GM19035 (cell line): Measurements from ENCODE around the gene KCNH3.
"Not testable (repeated sequence)": the region's sequence is repeated elsewhere in the genome, so short reads cannot be mapped to it uniquely, and the experiment has no call there.

ENCODE experiments used
- ATAC-seq: cut with Tn5 transposase; IDR thresholded peaks from one replicate; pipeline ENCODE4 v1.9.1; 2021; ENCODE audit not compliant: unreplicated experiment

The KCNH3 gene

GRCh38 chr12:49584591-49584990 is 45.8 kb downstream of the KCNH3 start:
- no peak for ATAC-seq

- ATAC-seq = no peak
Observed at GRCh38 chr12:49585477-49586459, 46.9 kb downstream of the KCNH3 start.

GRCh38 chr12:49587174-49587908 is 48.5 kb downstream of the KCNH3 start:
- ATAC-seq = no peak

- no peak for ATAC-seq
Observed at GRCh38 chr12:49588281-49588680, 49.5 kb downstream of the KCNH3 start.

- no peak for ATAC-seq
Observed at GRCh38 chr12:49588721-49589516, 50.1 kb downstream of the KCNH3 start.

- no peak for ATAC-seq
Observed at GRCh38 chr12:49598527-49598926, 59.7 kb downstream of the KCNH3 start.

GRCh38 chr12:49599961-49600360 is 61.1 kb downstream of the KCNH3 start:
- no peak for ATAC-seq

- no peak for ATAC-seq
Observed at GRCh38 chr12:49603721-49604120, 64.9 kb downstream of the KCNH3 start.

- ATAC-seq = no peak
Observed at GRCh38 chr12:49604856-49605255, 66.0 kb downstream of the KCNH3 start.

GRCh38 chr12:49605539-49605938 is 66.7 kb downstream of the KCNH3 start, which contains the start of gene FAM186B:
TSS of gene FAM186B (minus strand) at chr12:49605639. CDS start at chr12:49605477, 162 bp downstream.
- not testable (repeated sequence) for ATAC-seq
